GM18505 (cell line): ENCODE results near the gene LGALSL.

ENCODE experiments used
- ATAC-seq: cut with Tn5 transposase; IDR thresholded peaks from one replicate; pipeline ENCODE4 v1.9.1; 2021; ENCODE audit not compliant: unreplicated experiment
- POLR2A ChIP-seq: IDR thresholded peaks from 4 replicates; pipeline ENCODE4 v1.6.1; 2011; ENCODE audit warnings: borderline replicate concordance; ENCODE audit not compliant: insufficient read depth, insufficient read length; ENCODE audit errors: extremely low read depth

LGALSL gene

GRCh38 chr2:64453770-64454385 lies at the start of gene LGALSL:
Gene LGALSL (plus strand): TSS chr2:64454162. CDS start chr2:64454546, 384 bp downstream.
- peak; percentile 72 for ATAC-seq

DNA sequence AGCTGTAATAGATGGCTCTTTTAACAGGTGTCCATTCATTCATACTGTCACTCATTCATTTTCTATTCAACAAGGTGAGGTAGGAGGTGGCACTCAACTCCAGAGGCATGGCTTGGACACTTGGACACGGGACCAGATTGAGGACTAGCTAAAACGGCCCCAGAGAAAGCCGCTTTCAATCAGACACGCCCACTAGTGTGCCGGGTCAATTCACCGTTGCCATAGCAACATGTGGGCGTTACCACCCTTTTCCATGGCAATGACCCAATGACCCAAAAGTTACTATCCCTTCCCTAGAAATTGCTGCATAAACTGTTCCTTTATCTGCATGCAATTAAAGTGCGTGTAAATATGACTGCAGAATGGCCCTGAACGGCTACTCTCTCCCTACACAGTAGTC lies 49.2 kb upstream of the LGALSL start:
- no peak for TF ChIP-seq POLR2A
- no peak for ATAC-seq

More at GRCh38 chr2:64453770-64454385, at the start of gene LGALSL:
- TF ChIP-seq POLR2A = peak; percentile 61

DNA sequence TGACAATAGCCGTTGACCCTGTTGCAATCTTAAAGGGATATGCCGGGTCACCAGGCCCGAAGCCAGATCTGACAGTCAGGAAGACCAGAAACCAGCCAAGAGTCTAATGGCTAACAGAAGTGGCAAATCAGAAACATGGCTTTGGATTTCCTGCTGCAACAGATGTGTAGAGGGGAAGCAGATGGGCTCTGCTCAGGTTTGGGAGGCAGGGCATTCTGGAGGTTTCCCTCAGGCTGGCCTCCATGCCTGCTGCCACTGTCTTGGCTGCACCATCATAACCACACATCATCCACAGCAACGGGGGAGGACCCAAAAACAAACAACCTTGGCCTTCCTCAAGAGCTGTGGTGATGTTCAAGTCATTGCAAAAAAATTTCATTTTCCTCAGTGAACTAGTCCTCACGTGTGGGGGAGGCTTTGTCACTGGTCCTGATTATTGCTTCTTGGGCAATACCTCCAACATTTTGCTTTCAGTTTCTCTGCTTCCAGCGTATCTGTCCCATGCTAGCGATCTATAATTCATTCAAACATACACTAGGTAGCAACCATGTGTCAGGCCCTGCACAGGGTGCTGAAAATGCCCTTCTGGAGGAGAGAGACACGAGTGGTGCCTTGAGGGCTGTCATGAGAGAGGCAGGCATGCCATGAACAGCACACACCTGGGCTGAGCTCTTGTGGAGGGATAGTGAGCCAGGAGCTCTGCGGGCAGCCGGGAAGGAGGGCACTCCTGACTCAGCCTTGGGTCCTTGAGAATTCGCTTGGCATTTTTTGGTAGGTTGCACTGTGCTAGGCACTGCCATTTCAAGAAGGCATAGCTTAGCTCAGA lies 48.2 kb upstream of the LGALSL start:
- no peak for ATAC-seq
- no peak for TF ChIP-seq POLR2A

DNA sequence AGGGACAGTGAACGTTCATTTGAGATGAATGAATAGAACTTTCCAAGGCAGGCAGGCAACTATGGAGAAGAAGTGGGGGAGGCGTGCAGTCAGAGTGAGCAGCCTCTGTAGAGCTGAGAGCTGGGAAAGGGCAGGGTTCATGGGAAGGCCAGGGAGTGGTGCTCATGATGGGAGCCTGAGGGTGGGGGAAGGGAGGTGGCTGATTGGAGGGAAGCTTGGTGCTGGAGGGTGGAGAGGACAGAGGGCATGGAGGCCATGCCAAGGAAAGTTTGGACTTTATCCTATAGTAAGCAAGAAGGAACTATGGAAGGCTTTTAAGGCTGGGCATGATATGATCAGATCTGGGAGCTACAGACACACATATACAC lies 47.6 kb upstream of the LGALSL start:
- no peak for ATAC-seq
- no peak for TF ChIP-seq POLR2A

GRCh38 chr2:64408031-64408430 lies 45.9 kb upstream of the LGALSL start:
- TF ChIP-seq POLR2A = no peak
- ATAC-seq = no peak

- no peak for TF ChIP-seq POLR2A
- ATAC-seq = no peak
Observed at GRCh38 chr2:64410671-64411070, 43.3 kb upstream of the LGALSL start.

- no peak for TF ChIP-seq POLR2A
- ATAC-seq = no peak
Observed at GRCh38 chr2:64412671-64413070, 41.3 kb upstream of the LGALSL start.

- ATAC-seq = no peak
- TF ChIP-seq POLR2A = no peak
Observed at GRCh38 chr2:64414736-64415435, 39.1 kb upstream of the LGALSL start.

DNA sequence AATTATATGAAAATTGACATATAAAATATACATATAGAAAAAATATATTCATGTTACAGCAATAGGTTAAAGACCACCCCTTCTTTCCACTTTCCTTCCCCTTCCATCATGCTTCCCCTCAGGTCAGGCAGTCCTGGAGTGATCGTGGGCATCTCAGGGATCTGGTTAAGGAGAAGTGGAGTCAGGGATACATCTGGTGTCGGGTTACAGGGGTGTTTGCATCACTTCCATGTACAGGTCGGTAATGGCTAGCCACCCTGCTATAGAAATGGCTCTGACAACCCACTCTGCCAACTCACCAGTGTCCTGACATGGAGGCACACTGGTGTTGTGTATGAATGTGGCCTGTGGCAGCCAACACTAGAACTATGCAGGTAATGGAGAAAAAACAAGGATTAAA lies 36.3 kb upstream of the LGALSL start:
- no peak for ATAC-seq
- no peak for TF ChIP-seq POLR2A

GRCh38 chr2:64419596-64420165 lies 34.3 kb upstream of the LGALSL start:
- no peak for TF ChIP-seq POLR2A

GRCh38 chr2:64420677-64421076 lies 33.3 kb upstream of the LGALSL start:
- ATAC-seq = no peak
- no peak for TF ChIP-seq POLR2A

More at GRCh38 chr2:64419596-64420165, 34.3 kb upstream of the LGALSL start:
- no peak for ATAC-seq

DNA sequence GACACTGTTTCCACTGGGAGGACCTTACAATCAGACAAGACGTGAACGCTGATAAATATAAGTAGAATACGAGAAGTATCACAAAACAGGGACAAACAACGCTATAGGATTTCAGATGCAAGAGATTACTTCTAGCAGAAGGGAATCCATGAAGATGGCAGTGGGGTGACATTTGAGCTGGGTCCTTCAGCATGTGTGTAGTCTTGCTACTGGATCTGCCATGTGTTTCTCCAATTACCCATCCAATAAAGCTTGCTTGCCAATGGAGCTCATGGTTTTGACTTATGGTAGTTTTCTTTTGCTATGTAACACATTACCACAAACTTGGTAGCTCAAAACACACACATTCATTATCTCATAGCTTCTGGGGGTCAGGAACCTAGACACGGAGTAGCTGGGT lies 32.8 kb upstream of the LGALSL start:
- no peak for TF ChIP-seq POLR2A
- no peak for ATAC-seq

GRCh38 chr2:64422466-64422865 lies 31.5 kb upstream of the LGALSL start:
- ATAC-seq = no peak
- TF ChIP-seq POLR2A = no peak

DNA sequence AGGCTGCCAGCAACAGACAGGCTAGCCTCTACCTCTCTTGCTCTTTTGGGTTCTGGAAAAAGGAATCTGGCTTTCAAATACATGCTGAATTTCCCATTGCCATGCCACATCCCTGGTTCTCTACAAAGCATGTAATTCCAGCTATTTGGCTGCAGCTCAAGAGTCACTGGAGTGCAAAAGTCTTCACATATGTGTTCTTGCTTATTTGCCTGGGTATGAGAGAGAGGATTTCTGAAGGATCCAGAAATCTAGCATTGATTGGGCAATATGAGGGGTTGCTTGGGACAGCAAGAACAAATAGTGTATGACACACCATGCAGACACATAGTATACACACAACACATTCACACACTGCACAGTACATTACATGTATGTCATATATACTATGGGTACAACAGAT lies 30.7 kb upstream of the LGALSL start:
- no peak for TF ChIP-seq POLR2A
- ATAC-seq = no peak

DNA sequence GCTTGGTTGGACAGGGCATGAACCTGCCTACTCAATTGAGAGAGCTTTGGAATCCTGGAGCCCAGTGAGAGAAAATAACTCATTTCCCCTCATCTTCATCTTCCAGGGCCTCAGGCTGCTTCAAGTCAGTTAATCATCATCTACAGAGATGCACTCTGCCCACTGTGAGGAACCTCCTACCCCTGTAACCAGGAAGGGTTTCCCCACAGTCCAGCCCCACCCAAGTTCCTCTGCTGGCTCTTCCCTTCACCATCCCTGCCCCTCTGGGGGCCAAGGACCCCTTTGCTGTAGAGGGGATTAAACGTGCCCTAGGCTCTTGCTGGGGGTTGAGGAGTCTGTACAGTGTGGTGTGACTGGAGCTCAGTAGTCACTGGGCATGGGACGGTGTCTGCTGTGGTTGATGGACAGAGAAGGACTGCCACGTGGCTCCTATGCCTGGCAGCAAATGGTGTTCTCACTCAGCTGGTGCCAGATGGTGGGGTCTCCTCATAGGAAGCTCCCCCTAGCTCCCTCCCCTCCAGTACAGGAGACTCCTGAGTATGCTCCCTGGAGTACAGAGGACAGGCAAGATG lies 29.5 kb upstream of the LGALSL start:
- no peak for TF ChIP-seq POLR2A
- ATAC-seq = no peak
